HG03558 (cell line): Measurements from ENCODE around the gene ANO8.
"Not testable (repeated sequence)": the region's sequence is repeated elsewhere in the genome, so short reads cannot be mapped to it uniquely, and the experiment has no call there.

Experiments used
- ATAC-seq: cut with Tn5 transposase; IDR thresholded peaks from one replicate; pipeline ENCODE4 v1.9.1; 2021; ENCODE audit warnings: moderate number of reproducible peaks; ENCODE audit not compliant: unreplicated experiment; ENCODE audit errors: extremely low read depth

ANO8 gene

GRCh38 chr19:17334414-17335409 is at the start of gene ANO8:
Gene ANO8, minus strand, starts transcription at chr19:17334855. Its CDS starts 185 bp downstream, at chr19:17334670.
- no peak for ATAC-seq

GRCh38 chr19:17380426-17381138 is 45.9 kb upstream of the ANO8 start:
- ATAC-seq: no peak

GRCh38 chr19:17379221-17379631 is 44.6 kb upstream of the ANO8 start:
- ATAC-seq: no peak

GRCh38 chr19:17378271-17378670 is 43.6 kb upstream of the ANO8 start:
- ATAC-seq: no peak

GRCh38 chr19:17376935-17377600 is 42.4 kb upstream of the ANO8 start, which contains the start of gene PLVAP:
Gene PLVAP, minus strand, starts transcription at chr19:17377342. Its CDS starts 54 bp downstream, at chr19:17377288.
- ATAC-seq: no peak

GRCh38 chr19:17370026-17370587 is 35.5 kb upstream of the ANO8 start:
- ATAC-seq: peak; percentile 70

GRCh38 chr19:17365361-17365760 is 30.7 kb upstream of the ANO8 start:
- ATAC-seq: no peak

- ATAC-seq: not testable (repeated sequence)
These were observed 29.4 kb upstream of the ANO8 start for GRCh38 chr19:17363852-17364605.

GRCh38 chr19:17359905-17360800 is 25.5 kb upstream of the ANO8 start:
- ATAC-seq: no peak

GRCh38 chr19:17358395-17358794 is 23.7 kb upstream of the ANO8 start:
- ATAC-seq: no peak

GRCh38 chr19:17357724-17358123 is 23.1 kb upstream of the ANO8 start:
- no peak for ATAC-seq

GRCh38 chr19:17357078-17357666 is 22.5 kb upstream of the ANO8 start:
- ATAC-seq: no peak

GRCh38 chr19:17353386-17353785 is 18.7 kb upstream of the ANO8 start:
- no peak for ATAC-seq

GRCh38 chr19:17352608-17353280 is 18.1 kb upstream of the ANO8 start:
- ATAC-seq: no peak

GRCh38 chr19:17351815-17352435 is 17.3 kb upstream of the ANO8 start:
- ATAC-seq: no peak

GRCh38 chr19:17348700-17349099 is 14.0 kb upstream of the ANO8 start:
- no peak for ATAC-seq

- no peak for ATAC-seq
These were observed 13.2 kb upstream of the ANO8 start for GRCh38 chr19:17347877-17348276.
